ENCODE results near the gene ANKRD31. TPM values are rescaled to one million over a fixed set of nuclear protein-coding genes. Genes with fewer than 3 reads are reported as not detected.
"Not testable (repeated sequence)": the region's sequence is repeated elsewhere in the genome, so short reads cannot be mapped to it uniquely, and the experiment has no call there.

ANKRD31 gene
- total and polyA plus RNA-seq, 7 experiments from 2014 or later, result 0.22 to 1.6 (median 0.59) TPM

GRCh38 chr5:75089137-75089536 is 147.5 kb downstream of the ANKRD31 start:
- Histone ChIP-seq H3K9me3 (ENCODE audit: control insufficient read depth in 2 of 3, low read length in 3 of 3) (no peaks in the 10 kb centered on the region), H3K36me3 (ENCODE audit: control insufficient read depth in 2 of 3, insufficient read depth in 3 of 3, low read length in 3 of 3) (no peaks in the 10 kb centered on the region), H3K27ac (ENCODE audit: low read depth, low read length) (no peak overlapping the region), H3K4me3 (ENCODE audit: low read length) (no peak overlapping the region), H3K27me3 (ENCODE audit: control insufficient read depth in 2 of 2, insufficient read depth in 2 of 2, low read length in 2 of 2) (no peaks in the 10 kb centered on the region), H3K4me1 (ENCODE audit: control insufficient read depth in 2 of 2, insufficient read depth in 2 of 2, low read length in 2 of 2) (peaks cover 0 to 5% of the 10 kb centered on the region in 2 donors)
- H3K9me3 Mint-ChIP-seq, result peaks cover 0 to 2% (median 0%) of the 10 kb centered on the region in 11 donors
- H3K4me1 Mint-ChIP-seq, result peaks cover 0 to 33% (median 9%) of the 10 kb centered on the region in 7 donors
- peak overlapping the region in 3 of 9 donors; percentile 4 to 52 (median 12) for H3K27ac Mint-ChIP-seq
- intact Hi-C loops (cut with micrococcal nuclease), result loop anchor here in 1 of 2 donors (1.0 to 5.0 kb wide), 2 partner anchors 11 to 37 kb away; partner anchors contain the start of gene GCNT4
- DNase-seq (peak in 1 of 9 donors; percentile 22), ATAC-seq (no peak)
- ChIA-PET CTCF (interaction anchor here (0.7 to 0.8 kb wide), 2 partner anchors 9 to 35 kb away, joined by 4 to 8 read pairs; no protein-coding TSS in a partner anchor), POLR2A (no interaction called here)
- peaks cover 0 to 4% (median 0%) of the 10 kb centered on the region in 5 donors for H3K27me3 Mint-ChIP-seq
- H3K36me3 Mint-ChIP-seq, result no peaks in the 10 kb centered on the region
- peak overlapping the region in 1 of 10 donors; percentile 4 for H3K4me3 Mint-ChIP-seq

- DNase-seq (no peak), ATAC-seq (no peak)
- ChIA-PET CTCF (interaction anchor here (0.8 kb wide), 1 partner anchor 8 kb away, joined by 8 read pairs; no protein-coding TSS in a partner anchor), POLR2A (no interaction called here)
- peaks cover 0 to 2% (median 0%) of the 10 kb centered on the region in 11 donors for H3K9me3 Mint-ChIP-seq
- H3K4me3 Mint-ChIP-seq, result no peak overlapping the region
- Histone ChIP-seq H3K27me3 (ENCODE audit: control insufficient read depth in 2 of 2, insufficient read depth in 2 of 2, low read length in 2 of 2) (no peaks in the 10 kb centered on the region), H3K36me3 (ENCODE audit: control insufficient read depth in 2 of 3, insufficient read depth in 3 of 3, low read length in 3 of 3) (no peaks in the 10 kb centered on the region), H3K4me3 (ENCODE audit: low read length) (no peak overlapping the region), H3K27ac (ENCODE audit: low read depth, low read length) (no peak overlapping the region), H3K9me3 (ENCODE audit: control insufficient read depth in 2 of 3, low read length in 3 of 3) (no peaks in the 10 kb centered on the region), H3K4me1 (ENCODE audit: control insufficient read depth in 2 of 2, insufficient read depth in 2 of 2, low read length in 2 of 2) (peaks cover 0 to 5% of the 10 kb centered on the region in 2 donors)
- peaks cover 0 to 4% (median 0%) of the 10 kb centered on the region in 5 donors for H3K27me3 Mint-ChIP-seq
- H3K27ac Mint-ChIP-seq, result peak overlapping the region in 2 of 9 donors; percentile 4 to 12
- H3K4me1 Mint-ChIP-seq, result peaks cover 0 to 33% (median 9%) of the 10 kb centered on the region in 7 donors
- no peaks in the 10 kb centered on the region for H3K36me3 Mint-ChIP-seq
- intact Hi-C loops (cut with micrococcal nuclease), result loop anchor here in 1 of 2 donors (1.0 to 5.0 kb wide), 2 partner anchors 10 to 36 kb away; partner anchors contain the start of gene GCNT4
These were observed 148.0 kb downstream of the ANKRD31 start for GRCh38 chr5:75088648-75089047.

- peaks cover 0 to 29% (median 13%) of the 10 kb centered on the region in 7 donors for H3K4me1 Mint-ChIP-seq
- ATAC-seq, result no peak
- no peaks in the 10 kb centered on the region for H3K9me3 ChIP-seq (ENCODE audit: control insufficient read depth in 2 of 3, low read length in 3 of 3)
- H3K27ac ChIP-seq (ENCODE audit: low read depth, low read length), result no peak overlapping the region
- H3K27ac Mint-ChIP-seq, result peak overlapping the region in 3 of 9 donors; percentile 59 to 70 (median 63)
- no peak overlapping the region for H3K4me3 Mint-ChIP-seq
- ChIA-PET POLR2A (no interaction called here), CTCF (no interaction called here)
- intact Hi-C loops (cut with micrococcal nuclease), result no loop called here
- H3K27me3 ChIP-seq (ENCODE audit: control insufficient read depth in 2 of 2, insufficient read depth in 2 of 2, low read length in 2 of 2), result no peaks in the 10 kb centered on the region
- DNase-seq, result no peak
- H3K9me3 Mint-ChIP-seq, result peaks cover 0 to 3% (median 0%) of the 10 kb centered on the region in 11 donors
- no peaks in the 10 kb centered on the region for H3K36me3 Mint-ChIP-seq
- H3K4me3 ChIP-seq (ENCODE audit: low read length), result no peak overlapping the region
- peaks cover 0 to 7% (median 0%) of the 10 kb centered on the region in 5 donors for H3K27me3 Mint-ChIP-seq
- peaks cover 3 to 12% of the 10 kb centered on the region in 2 donors for H3K4me1 ChIP-seq (ENCODE audit: control insufficient read depth in 2 of 2, insufficient read depth in 2 of 2, low read length in 2 of 2)
- H3K36me3 ChIP-seq (ENCODE audit: control insufficient read depth in 2 of 3, insufficient read depth in 3 of 3, low read length in 3 of 3), result no peaks in the 10 kb centered on the region
These were observed 155.2 kb downstream of the ANKRD31 start for GRCh38 chr5:75081510-75081909.

DNA sequence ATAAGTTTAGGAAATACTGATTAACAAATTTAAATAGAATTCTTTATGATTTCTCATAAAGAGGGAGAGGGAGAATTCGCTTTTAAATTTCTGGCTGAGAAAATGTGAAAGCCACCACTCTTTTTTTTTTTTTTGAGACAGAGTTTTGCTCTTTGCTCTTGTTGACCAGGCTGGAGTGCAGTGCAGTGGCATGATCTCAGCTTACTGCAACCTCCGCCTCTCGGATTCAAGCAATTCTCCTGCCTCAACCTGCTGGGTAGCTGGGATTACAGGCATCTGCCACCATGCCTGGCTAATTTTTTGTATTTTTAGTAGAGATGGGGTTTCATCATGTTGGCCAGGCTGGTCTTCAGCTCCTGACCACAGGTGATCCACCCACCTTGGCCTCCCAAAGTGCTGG is 157.3 kb downstream of the ANKRD31 start:
- ATAC-seq; H3K27me3 Mint-ChIP-seq; CTCF ChIA-PET; intact Hi-C loops (cut with micrococcal nuclease); H3K36me3 Mint-ChIP-seq; DNase-seq; H3K4me3 ChIP-seq (ENCODE audit: low read length); H3K27ac ChIP-seq (ENCODE audit: low read depth, low read length); H3K36me3 ChIP-seq (ENCODE audit: control insufficient read depth in 2 of 3, insufficient read depth in 3 of 3, low read length in 3 of 3); H3K9me3 Mint-ChIP-seq; H3K27me3 ChIP-seq (ENCODE audit: control insufficient read depth in 2 of 2, insufficient read depth in 2 of 2, low read length in 2 of 2); H3K9me3 ChIP-seq (ENCODE audit: control insufficient read depth in 2 of 3, low read length in 3 of 3); H3K4me3 Mint-ChIP-seq: not testable (repeated sequence)
- peaks cover 3 to 12% of the 10 kb centered on the region in 2 donors for H3K4me1 ChIP-seq (ENCODE audit: control insufficient read depth in 2 of 2, insufficient read depth in 2 of 2, low read length in 2 of 2)
- POLR2A ChIA-PET, result interaction anchor here (1.4 kb wide), 1 partner anchor 20 kb away, joined by 4 read pairs; no protein-coding TSS in a partner anchor
- peak overlapping the region in 1 of 9 donors; percentile 3 for H3K27ac Mint-ChIP-seq
- peaks cover 3 to 46% (median 29%) of the 10 kb centered on the region in 7 donors for H3K4me1 Mint-ChIP-seq

- Mint-ChIP-seq H3K4me3 (peak overlapping the region in 7 of 10 donors; percentile 9 to 52 (median 29)), H3K36me3 (peaks cover 0 to 4% (median 0%) of the 10 kb centered on the region in 5 donors), H3K27ac (peak overlapping the region in 3 of 9 donors; percentile 67 to 78 (median 76)), H3K4me1 (peaks cover 3 to 49% (median 34%) of the 10 kb centered on the region in 7 donors), H3K9me3 (no peaks in the 10 kb centered on the region), H3K27me3 (peaks cover 0 to 5% (median 0%) of the 10 kb centered on the region in 5 donors)
- peaks cover 3 to 12% of the 10 kb centered on the region in 2 donors for H3K4me1 ChIP-seq (ENCODE audit: control insufficient read depth in 2 of 2, insufficient read depth in 2 of 2, low read length in 2 of 2)
- H3K27ac ChIP-seq (ENCODE audit: low read depth, low read length), result no peak overlapping the region
- POLR2A ChIA-PET, result interaction anchor here (1.0 to 1.6 kb wide), 3 partner anchors 8 to 24 kb away, joined by 3 to 10 read pairs (median 3); no protein-coding TSS in a partner anchor
- no peak overlapping the region for H3K4me3 ChIP-seq (ENCODE audit: low read length)
- intact Hi-C loops (cut with micrococcal nuclease), result loop anchor here in 1 of 2 donors (1.0 kb wide), 2 partner anchors 11 to 18 kb away; no protein-coding TSS in a partner anchor
- CTCF ChIA-PET, result interaction anchor here (0.8 kb wide), 1 partner anchor 135 kb away, joined by 3 read pairs; no protein-coding TSS in a partner anchor
- ATAC-seq, result peak; percentile 87
- H3K36me3 ChIP-seq (ENCODE audit: control insufficient read depth in 2 of 3, insufficient read depth in 3 of 3, low read length in 3 of 3), result no peaks in the 10 kb centered on the region
- DNase-seq, result peak in 6 of 9 donors; percentile 39 to 78 (median 60)
- H3K27me3 ChIP-seq (ENCODE audit: control insufficient read depth in 2 of 2, insufficient read depth in 2 of 2, low read length in 2 of 2), result no peaks in the 10 kb centered on the region
- H3K9me3 ChIP-seq (ENCODE audit: control insufficient read depth in 2 of 3, low read length in 3 of 3), result no peaks in the 10 kb centered on the region
These were observed 158.7 kb downstream of the ANKRD31 start for GRCh38 chr5:75078027-75078426.

GRCh38 chr5:75072061-75072460 is 164.6 kb downstream of the ANKRD31 start:
- no peak for DNase-seq
- ChIA-PET CTCF (interaction anchor here (1.1 kb wide), 1 partner anchor 164 kb away, joined by 3 read pairs; the partner anchor contains the start of gene ANKRD31), POLR2A (interaction anchor here (0.6 to 2.1 kb wide), 6 partner anchors 8 to 1449 kb away, joined by 3 to 6 read pairs (median 4); partner anchors contain the start of gene HMGCR)
- intact Hi-C loops (cut with micrococcal nuclease), result no loop called here
- H3K27me3 ChIP-seq (ENCODE audit: control insufficient read depth in 2 of 2, insufficient read depth in 2 of 2, low read length in 2 of 2), result no peaks in the 10 kb centered on the region
- Mint-ChIP-seq H3K27ac (peak overlapping the region in 1 of 9 donors; percentile 15), H3K4me1 (peaks cover 3 to 35% (median 31%) of the 10 kb centered on the region in 7 donors), H3K36me3 (peaks cover 0 to 4% (median 3%) of the 10 kb centered on the region in 5 donors), H3K27me3 (no peaks in the 10 kb centered on the region), H3K9me3 (peaks cover 0 to 2% (median 0%) of the 10 kb centered on the region in 11 donors), H3K4me3 (no peak overlapping the region)
- no peaks in the 10 kb centered on the region for H3K36me3 ChIP-seq (ENCODE audit: control insufficient read depth in 2 of 3, insufficient read depth in 3 of 3, low read length in 3 of 3)
- peaks cover 0 to 1% of the 10 kb centered on the region in 2 donors for H3K4me1 ChIP-seq (ENCODE audit: control insufficient read depth in 2 of 2, insufficient read depth in 2 of 2, low read length in 2 of 2)
- ATAC-seq, result no peak
- H3K4me3 ChIP-seq (ENCODE audit: low read length), result no peak overlapping the region
- no peak overlapping the region for H3K27ac ChIP-seq (ENCODE audit: low read depth, low read length)
- H3K9me3 ChIP-seq (ENCODE audit: control insufficient read depth in 2 of 3, low read length in 3 of 3), result no peaks in the 10 kb centered on the region

Data from naive thymus-derived CD4-positive, alpha-beta T cell (primary cell).